Stomach (tissue), 9 donors: ENCODE results near the gene TBCD. TPM values are rescaled to one million over a fixed set of nuclear protein-coding genes. Genes with fewer than 3 reads are reported as not detected.
"Not testable (repeated sequence)": the region's sequence is repeated elsewhere in the genome, so short reads cannot be mapped to it uniquely, and the experiment has no call there.

Experiments used
- DNase-seq, 2 donors: peaks; one replicate each; pipeline versions ENCODE4 v3.0.0 to v3.0.0-alpha.2; 2013 to 2019
- H3K27ac ChIP-seq, 5 donors: fragments of 200-600 bp in 4 of 5; sonication (generic) in 4 of 5; one replicate each; pipeline ENCODE4 v1.5.1; 2013 to 2019; ENCODE audit warnings: mild to moderate bottlenecking in 1 of 5, moderate library complexity in 1 of 5
- H3K27me3 ChIP-seq, 3 donors: fragments of 200-600 bp; sonication (generic); one replicate each; pipeline ENCODE4 v1.5.1; 2017 to 2019; ENCODE audit warnings: mixed run types in 1 of 3
- H3K36me3 ChIP-seq, 4 donors: fragments of 200-600 bp; sonication (generic); 1 replicate in 3 of 4; 2 replicates in 1 of 4; pipeline ENCODE4 v1.5.1; 2016 to 2019
- H3K4me1 ChIP-seq, 4 donors: fragments of 200-600 bp; sonication (generic); one replicate each; pipeline ENCODE4 v1.5.1; 2016 to 2019
- H3K4me3 ChIP-seq, 4 donors: fragments of 200-600 bp; sonication (generic) in 3 of 4; one replicate each; pipeline ENCODE4 v1.5.1; 2016 to 2019; ENCODE audit warnings: mild to moderate bottlenecking in 1 of 4
- H3K9me3 ChIP-seq, 4 donors: fragments of 200-600 bp; sonication (generic); one replicate each; pipeline ENCODE4 v1.5.1; 2016 to 2019
- EP300 ChIP-seq: sonication (generic); formaldehyde crosslinking; IDR thresholded peaks from one replicate; pipeline ENCODE4 v1.6.1; 2017; ENCODE audit warnings: antibody characterized with exemption
- POLR2A ChIP-seq, 4 donors: fragments of 450-650 bp; IDR thresholded peaks; one replicate each; pipeline ENCODE4 v1.6.1; 2016; ENCODE audit warnings: antibody characterized with exemption in 4 of 4, control low read depth in 2 of 4, mild to moderate bottlenecking in 1 of 4, moderate library complexity in 1 of 4
- POLR2AphosphoS5 ChIP-seq, 3 donors: sonication (generic); formaldehyde crosslinking; IDR thresholded peaks; one replicate each; pipeline ENCODE4 v1.6.1; 2016; ENCODE audit warnings: antibody characterized with exemption in 3 of 3
- WGBS, 5 donors: extraction: QIAGEN DNeasy Blood & Tissue Kit in 3 of 5; methylation state at CpG; one replicate each; pipeline versions ENCODE4 v1.1.5 to v1.1.7; 2013 to 2018; 5-methylcytosine and 5-hydroxymethylcytosine counted together
- intact Hi-C: fragments of 100-400 bp; cut with DNase I; formaldehyde crosslinking; loops from one replicate; pipeline ENCODE4 v1.15.1; 2023; ENCODE audit warnings: low total_unique reads
- polyA plus RNA-seq, 3 donors: library from polyadenylated mRNA; stranded (reverse); fragments of 200-250 nt; gene quantifications; one replicate each; pipeline ENCODE4 v1.2.3, GENCODE V29; 2013
- total RNA-seq, 5 donors: library from RNA; depleted of rRNA; stranded (reverse); fragments of >200 nt; gene quantifications; one replicate each; pipeline versions ENCODE4 v1.1.0 to v1.2.3, GENCODE V29; 2014 to 2016
- TF ChIP-seq, protein P1 (sequence below), 7 experiments: fragments of 450-650 bp in 4 of 7; fragments of 200-600 bp in 3 of 7; sonication (generic) in 3 of 7; IDR thresholded peaks; one replicate each; pipeline ENCODE4 v1.5.1; 2016 to 2019; ENCODE audit warnings: antibody characterized with exemption in 7 of 7, control low read depth in 2 of 7, mild to moderate bottlenecking in 1 of 7
- donor health status: healthy with polysubstance abuse.
- donor health status: Bipolar disorder and iron deficiency.
- donor health status: healthy.

Gene TBCD
- total and polyA plus RNA-seq, 8 donors, result 51.2 to 155 (median 101) TPM

DNA sequence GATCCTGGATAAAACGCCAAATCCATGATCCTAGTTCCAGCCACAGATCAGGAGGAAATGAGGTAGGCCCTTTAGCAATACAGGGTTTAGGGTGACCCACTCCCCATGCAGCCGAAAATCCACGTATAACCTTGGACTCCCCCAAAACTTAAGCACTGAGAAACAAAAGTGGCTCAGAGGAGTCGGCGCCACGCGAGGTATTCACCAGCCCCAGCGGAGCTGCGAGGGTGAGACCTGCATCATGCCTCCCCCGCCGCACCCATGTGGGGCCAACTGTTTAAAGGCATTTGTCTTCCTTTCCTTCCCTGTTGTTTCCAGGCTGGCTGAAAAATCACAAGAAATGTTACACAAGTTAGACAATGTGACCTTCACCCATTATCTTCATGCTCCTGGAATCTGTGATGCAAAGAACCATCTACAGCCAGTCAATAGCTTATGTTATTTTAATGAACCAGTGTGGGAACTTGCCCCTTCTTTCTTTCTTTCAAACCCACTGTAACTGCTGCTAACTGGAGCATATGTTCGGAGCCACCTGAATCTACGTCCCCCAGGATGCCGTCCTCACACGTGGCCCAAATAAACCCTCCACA is 229.4 kb downstream of the TBCD start:
- WGBS, 5 donors, result 85 to 93% (median 91%) methylated on average over 15 of the region's 15 CpGs
- no peak for TF ChIP-seq POLR2A (IDR thresholded peaks at IDR 0.05)
- TF ChIP-seq EP300, result no peak
- TF ChIP-seq, protein P1, sequence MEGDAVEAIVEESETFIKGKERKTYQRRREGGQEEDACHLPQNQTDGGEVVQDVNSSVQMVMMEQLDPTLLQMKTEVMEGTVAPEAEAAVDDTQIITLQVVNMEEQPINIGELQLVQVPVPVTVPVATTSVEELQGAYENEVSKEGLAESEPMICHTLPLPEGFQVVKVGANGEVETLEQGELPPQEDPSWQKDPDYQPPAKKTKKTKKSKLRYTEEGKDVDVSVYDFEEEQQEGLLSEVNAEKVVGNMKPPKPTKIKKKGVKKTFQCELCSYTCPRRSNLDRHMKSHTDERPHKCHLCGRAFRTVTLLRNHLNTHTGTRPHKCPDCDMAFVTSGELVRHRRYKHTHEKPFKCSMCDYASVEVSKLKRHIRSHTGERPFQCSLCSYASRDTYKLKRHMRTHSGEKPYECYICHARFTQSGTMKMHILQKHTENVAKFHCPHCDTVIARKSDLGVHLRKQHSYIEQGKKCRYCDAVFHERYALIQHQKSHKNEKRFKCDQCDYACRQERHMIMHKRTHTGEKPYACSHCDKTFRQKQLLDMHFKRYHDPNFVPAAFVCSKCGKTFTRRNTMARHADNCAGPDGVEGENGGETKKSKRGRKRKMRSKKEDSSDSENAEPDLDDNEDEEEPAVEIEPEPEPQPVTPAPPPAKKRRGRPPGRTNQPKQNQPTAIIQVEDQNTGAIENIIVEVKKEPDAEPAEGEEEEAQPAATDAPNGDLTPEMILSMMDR (IDR thresholded peaks at IDR 0.05), result no peak
- TF ChIP-seq POLR2AphosphoS5 (IDR thresholded peaks at IDR 0.05), result no peak
- peaks cover 0 to 9% (median 3%) of the 10 kb centered on the region in 4 donors for H3K4me1 ChIP-seq
- no peaks in the 10 kb centered on the region for H3K27me3 ChIP-seq
- H3K27ac ChIP-seq, result no peak overlapping the region
- no peak overlapping the region for H3K4me3 ChIP-seq
- H3K36me3 ChIP-seq, result no peaks in the 10 kb centered on the region
- no peak for DNase-seq
- intact Hi-C loops, result no loop called here
- no peaks in the 10 kb centered on the region for H3K9me3 ChIP-seq

- intact Hi-C loops, result no loop called here
Measured at GRCh38 chr17:82983510-82984248, 231.8 kb downstream of the TBCD start.

GRCh38 chr17:82984249-82984617 is 232.4 kb downstream of the TBCD start:
- DNase-seq, intact Hi-C loops, H3K27me3 ChIP-seq, H3K36me3 ChIP-seq, H3K4me3 ChIP-seq, H3K9me3 ChIP-seq, H3K27ac ChIP-seq: not testable (repeated sequence)
- H3K4me1 ChIP-seq, result peaks cover 0 to 14% (median 5%) of the 10 kb centered on the region in 4 donors
- 74 to 92% (median 78%) methylated on average over 12 of the region's 12 CpGs for WGBS, 5 donors

More at GRCh38 chr17:82983510-82984248, 231.8 kb downstream of the TBCD start:
- Histone ChIP-seq H3K36me3 (no peaks in the 10 kb centered on the region), H3K27me3 (no peaks in the 10 kb centered on the region), H3K9me3 (no peaks in the 10 kb centered on the region), H3K4me3 (no peak overlapping the region), H3K27ac (no peak overlapping the region), H3K4me1 (peaks cover 0 to 14% (median 5%) of the 10 kb centered on the region in 4 donors)
- TF ChIP-seq POLR2A (IDR thresholded peaks at IDR 0.05), result no peak
- TF ChIP-seq, protein P1 (IDR thresholded peaks at IDR 0.05), result no peak
- no peak for TF ChIP-seq POLR2AphosphoS5 (IDR thresholded peaks at IDR 0.05)
- TF ChIP-seq EP300, result no peak
- no peak for DNase-seq
- WGBS, 5 donors, result 91 to 95% (median 94%) methylated on average over 26 to 27 of the region's 27 CpGs

GRCh38 chr17:82984751-82985427 is 233.0 kb downstream of the TBCD start:
- Histone ChIP-seq H3K9me3 (no peaks in the 10 kb centered on the region), H3K4me3 (no peak overlapping the region), H3K27me3 (no peaks in the 10 kb centered on the region), H3K27ac (no peak overlapping the region), H3K4me1 (peaks cover 0 to 14% (median 5%) of the 10 kb centered on the region in 4 donors), H3K36me3 (no peaks in the 10 kb centered on the region)
- no peak for DNase-seq
- TF ChIP-seq POLR2A (IDR thresholded peaks at IDR 0.05) (no peak), EP300 (no peak), POLR2AphosphoS5 (IDR thresholded peaks at IDR 0.05) (no peak)
- TF ChIP-seq, protein P1 (IDR thresholded peaks at IDR 0.05), result no peak
- intact Hi-C loops, result no loop called here
- 90 to 93% (median 92%) methylated on average over 12 to 15 of the region's 15 CpGs for WGBS, 5 donors
